ENCODE results near the gene SLC6A13. TPM values are rescaled to one million over a fixed set of nuclear protein-coding genes. Genes with fewer than 3 reads are reported as not detected.

Gene SLC6A13
- polyA plus RNA-seq, 1 donor from 2014 or later = 1.4 TPM

DNA sequence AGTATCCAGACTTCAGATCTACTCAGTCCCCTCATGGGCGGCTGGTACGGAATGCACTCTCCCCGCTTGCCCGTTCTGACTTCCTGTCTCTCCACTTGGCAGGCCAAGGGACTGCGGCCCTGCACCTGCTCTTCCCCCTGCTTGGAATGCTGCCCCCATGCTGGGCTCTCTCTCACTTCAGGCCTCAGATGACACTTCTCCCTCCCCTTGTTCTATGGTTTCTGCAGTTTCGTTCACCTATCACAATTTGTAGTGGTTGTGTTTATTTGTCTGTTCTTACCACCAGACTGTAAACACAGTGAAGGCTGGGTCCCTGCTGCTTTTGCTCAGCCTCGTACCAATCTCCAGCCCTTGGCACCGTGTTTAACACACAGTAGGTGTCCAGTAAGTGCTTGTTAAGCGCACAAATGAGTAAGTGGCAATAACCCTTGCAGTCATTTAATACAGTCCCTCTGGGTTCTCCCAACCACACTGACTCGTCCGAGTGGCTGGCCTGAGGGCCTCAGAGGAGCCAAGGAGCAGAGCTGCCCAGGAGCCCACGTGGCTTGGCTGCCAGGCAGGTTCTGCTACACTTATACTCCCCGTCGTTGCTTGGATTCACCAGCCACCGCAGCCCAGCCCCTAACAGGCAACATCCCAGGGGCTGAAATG is 60.4 kb downstream of the SLC6A13 start:
- Histone ChIP-seq H3K4me3 (ENCODE audit: low read length) (no peak overlapping the region), H3K27ac (ENCODE audit: low read length) (no peak overlapping the region)

DNA sequence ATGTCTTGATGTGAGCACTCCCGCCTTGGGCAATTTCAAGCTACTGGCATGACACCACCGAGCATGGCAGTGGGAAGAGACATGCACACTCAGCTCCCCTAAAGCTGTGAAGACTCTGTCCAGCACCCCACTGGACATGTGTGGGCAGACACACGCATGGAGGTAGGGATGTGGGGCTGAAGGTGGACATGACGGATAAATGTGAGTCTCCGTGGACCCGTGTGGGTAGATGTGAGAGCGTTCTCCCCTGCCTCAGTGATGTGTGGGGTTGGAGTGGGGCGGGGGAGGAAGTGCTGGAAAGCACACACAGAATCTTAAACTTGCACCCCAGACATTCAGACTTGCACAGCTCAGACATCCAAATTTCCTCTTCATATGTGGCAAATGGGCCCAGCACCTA is 61.3 kb downstream of the SLC6A13 start:
- Histone ChIP-seq H3K4me3 (ENCODE audit: low read length) (no peak overlapping the region), H3K79me2 (replicated peaks; ENCODE audit: insufficient read depth, low read length) (no peaks in the 10 kb centered on the region), H3K36me3 (ENCODE audit: insufficient read depth, low read length) (no peaks in the 10 kb centered on the region), H2AFZ (ENCODE audit: low read depth, low read length) (no peak overlapping the region), H3F3A (ENCODE audit: insufficient read depth, low read length, poor library complexity, severe bottlenecking) (no peaks in the 10 kb centered on the region), H3K9ac (ENCODE audit: low read length) (no peak overlapping the region), H3K9me2 (ENCODE audit: insufficient read depth, low read length) (no peaks in the 10 kb centered on the region), H3K4me2 (ENCODE audit: low read length) (no peak overlapping the region), H3K27me3 (ENCODE audit: insufficient read depth, low read depth, low read length) (peaks cover 21% of the 10 kb centered on the region), H3K9me3 (ENCODE audit: low read length) (no peaks in the 10 kb centered on the region), H3K27ac (ENCODE audit: low read length) (no peak overlapping the region), H4K20me1 (ENCODE audit: insufficient read depth) (no peaks in the 10 kb centered on the region)
- TF ChIP-seq, protein P1, sequence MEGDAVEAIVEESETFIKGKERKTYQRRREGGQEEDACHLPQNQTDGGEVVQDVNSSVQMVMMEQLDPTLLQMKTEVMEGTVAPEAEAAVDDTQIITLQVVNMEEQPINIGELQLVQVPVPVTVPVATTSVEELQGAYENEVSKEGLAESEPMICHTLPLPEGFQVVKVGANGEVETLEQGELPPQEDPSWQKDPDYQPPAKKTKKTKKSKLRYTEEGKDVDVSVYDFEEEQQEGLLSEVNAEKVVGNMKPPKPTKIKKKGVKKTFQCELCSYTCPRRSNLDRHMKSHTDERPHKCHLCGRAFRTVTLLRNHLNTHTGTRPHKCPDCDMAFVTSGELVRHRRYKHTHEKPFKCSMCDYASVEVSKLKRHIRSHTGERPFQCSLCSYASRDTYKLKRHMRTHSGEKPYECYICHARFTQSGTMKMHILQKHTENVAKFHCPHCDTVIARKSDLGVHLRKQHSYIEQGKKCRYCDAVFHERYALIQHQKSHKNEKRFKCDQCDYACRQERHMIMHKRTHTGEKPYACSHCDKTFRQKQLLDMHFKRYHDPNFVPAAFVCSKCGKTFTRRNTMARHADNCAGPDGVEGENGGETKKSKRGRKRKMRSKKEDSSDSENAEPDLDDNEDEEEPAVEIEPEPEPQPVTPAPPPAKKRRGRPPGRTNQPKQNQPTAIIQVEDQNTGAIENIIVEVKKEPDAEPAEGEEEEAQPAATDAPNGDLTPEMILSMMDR (IDR thresholded peaks at IDR 0.05; ENCODE audit: poor library complexity, severe bottlenecking) = no peak
- TF ChIP-seq, protein P2, sequence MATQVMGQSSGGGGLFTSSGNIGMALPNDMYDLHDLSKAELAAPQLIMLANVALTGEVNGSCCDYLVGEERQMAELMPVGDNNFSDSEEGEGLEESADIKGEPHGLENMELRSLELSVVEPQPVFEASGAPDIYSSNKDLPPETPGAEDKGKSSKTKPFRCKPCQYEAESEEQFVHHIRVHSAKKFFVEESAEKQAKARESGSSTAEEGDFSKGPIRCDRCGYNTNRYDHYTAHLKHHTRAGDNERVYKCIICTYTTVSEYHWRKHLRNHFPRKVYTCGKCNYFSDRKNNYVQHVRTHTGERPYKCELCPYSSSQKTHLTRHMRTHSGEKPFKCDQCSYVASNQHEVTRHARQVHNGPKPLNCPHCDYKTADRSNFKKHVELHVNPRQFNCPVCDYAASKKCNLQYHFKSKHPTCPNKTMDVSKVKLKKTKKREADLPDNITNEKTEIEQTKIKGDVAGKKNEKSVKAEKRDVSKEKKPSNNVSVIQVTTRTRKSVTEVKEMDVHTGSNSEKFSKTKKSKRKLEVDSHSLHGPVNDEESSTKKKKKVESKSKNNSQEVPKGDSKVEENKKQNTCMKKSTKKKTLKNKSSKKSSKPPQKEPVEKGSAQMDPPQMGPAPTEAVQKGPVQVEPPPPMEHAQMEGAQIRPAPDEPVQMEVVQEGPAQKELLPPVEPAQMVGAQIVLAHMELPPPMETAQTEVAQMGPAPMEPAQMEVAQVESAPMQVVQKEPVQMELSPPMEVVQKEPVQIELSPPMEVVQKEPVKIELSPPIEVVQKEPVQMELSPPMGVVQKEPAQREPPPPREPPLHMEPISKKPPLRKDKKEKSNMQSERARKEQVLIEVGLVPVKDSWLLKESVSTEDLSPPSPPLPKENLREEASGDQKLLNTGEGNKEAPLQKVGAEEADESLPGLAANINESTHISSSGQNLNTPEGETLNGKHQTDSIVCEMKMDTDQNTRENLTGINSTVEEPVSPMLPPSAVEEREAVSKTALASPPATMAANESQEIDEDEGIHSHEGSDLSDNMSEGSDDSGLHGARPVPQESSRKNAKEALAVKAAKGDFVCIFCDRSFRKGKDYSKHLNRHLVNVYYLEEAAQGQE (IDR thresholded peaks at IDR 0.05; ENCODE audit: borderline replicate concordance) = no peak
- TF ChIP-seq SMC3 (conservative IDR thresholded peaks at IDR 0.05; ENCODE audit: poor library complexity) (no peak), EP300 (conservative IDR thresholded peaks at IDR 0.05; ENCODE audit: poor library complexity, severe bottlenecking) (no peak), POLR2AphosphoS5 (IDR thresholded peaks at IDR 0.05) (no peak), TAF1 (IDR thresholded peaks at IDR 0.05; ENCODE audit: low read depth) (no peak), RAD21 (conservative IDR thresholded peaks at IDR 0.05) (no peak), MXI1 (conservative IDR thresholded peaks at IDR 0.05; ENCODE audit: poor library complexity, severe bottlenecking) (no peak), EZH2 (IDR thresholded peaks at IDR 0.05; ENCODE audit: borderline replicate concordance, insufficient read depth, low read length, poor library complexity, severe bottlenecking) (no peak)

More for the DNA sequence above, 60.4 kb downstream of the SLC6A13 start:
- no peak overlapping the region for H2AFZ ChIP-seq (ENCODE audit: low read depth, low read length)
- no peaks in the 10 kb centered on the region for H4K20me1 ChIP-seq (ENCODE audit: insufficient read depth)
- no peaks in the 10 kb centered on the region for H3F3A ChIP-seq (ENCODE audit: insufficient read depth, low read length, poor library complexity, severe bottlenecking)
- H3K27me3 ChIP-seq (ENCODE audit: insufficient read depth, low read depth, low read length) = peaks cover 21% of the 10 kb centered on the region
- H3K9me2 ChIP-seq (ENCODE audit: insufficient read depth, low read length) = no peaks in the 10 kb centered on the region
- no peak overlapping the region for H3K4me2 ChIP-seq (ENCODE audit: low read length)
- no peaks in the 10 kb centered on the region for H3K9me3 ChIP-seq (ENCODE audit: low read length)
- TF ChIP-seq POLR2AphosphoS5 (IDR thresholded peaks at IDR 0.05) = peak; percentile 40
- no peak for TF ChIP-seq EZH2 (IDR thresholded peaks at IDR 0.05; ENCODE audit: borderline replicate concordance, insufficient read depth, low read length, poor library complexity, severe bottlenecking)
- no peaks in the 10 kb centered on the region for H3K36me3 ChIP-seq (ENCODE audit: insufficient read depth, low read length)
- no peak overlapping the region for H3K9ac ChIP-seq (ENCODE audit: low read length)
- no peaks in the 10 kb centered on the region for H3K79me2 ChIP-seq (replicated peaks; ENCODE audit: insufficient read depth, low read length)

Data from neural cell (in vitro differentiated cells).